Measurements from ENCODE around the gene CDH22.

Gene CDH22

DNA sequence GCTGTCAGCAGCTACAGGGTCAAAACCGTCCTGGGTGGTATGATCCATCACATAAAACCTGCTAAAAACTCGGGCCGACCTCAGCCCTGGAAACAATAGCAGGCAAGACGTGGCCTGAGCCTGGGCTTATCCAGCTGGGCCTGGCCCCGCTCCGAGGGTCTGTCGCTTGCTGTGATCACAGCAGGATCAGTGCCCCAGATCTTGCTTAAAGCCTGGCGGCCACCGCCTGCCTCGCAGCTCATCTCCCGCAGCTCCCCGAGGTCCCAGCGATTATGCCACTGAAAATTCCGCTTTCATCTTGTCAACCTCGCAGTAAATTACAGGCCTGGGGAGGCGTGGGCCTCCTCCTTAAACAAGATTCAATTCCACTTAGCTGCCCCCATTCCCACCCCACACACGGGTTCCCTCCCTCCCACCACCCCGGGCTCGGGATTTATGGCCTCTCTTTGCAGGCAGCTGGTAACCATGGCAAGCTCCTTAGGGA lies 40.1 kb downstream of the CDH22 start:
- no peak for DNase-seq (ENCODE audit: low read depth)

DNA sequence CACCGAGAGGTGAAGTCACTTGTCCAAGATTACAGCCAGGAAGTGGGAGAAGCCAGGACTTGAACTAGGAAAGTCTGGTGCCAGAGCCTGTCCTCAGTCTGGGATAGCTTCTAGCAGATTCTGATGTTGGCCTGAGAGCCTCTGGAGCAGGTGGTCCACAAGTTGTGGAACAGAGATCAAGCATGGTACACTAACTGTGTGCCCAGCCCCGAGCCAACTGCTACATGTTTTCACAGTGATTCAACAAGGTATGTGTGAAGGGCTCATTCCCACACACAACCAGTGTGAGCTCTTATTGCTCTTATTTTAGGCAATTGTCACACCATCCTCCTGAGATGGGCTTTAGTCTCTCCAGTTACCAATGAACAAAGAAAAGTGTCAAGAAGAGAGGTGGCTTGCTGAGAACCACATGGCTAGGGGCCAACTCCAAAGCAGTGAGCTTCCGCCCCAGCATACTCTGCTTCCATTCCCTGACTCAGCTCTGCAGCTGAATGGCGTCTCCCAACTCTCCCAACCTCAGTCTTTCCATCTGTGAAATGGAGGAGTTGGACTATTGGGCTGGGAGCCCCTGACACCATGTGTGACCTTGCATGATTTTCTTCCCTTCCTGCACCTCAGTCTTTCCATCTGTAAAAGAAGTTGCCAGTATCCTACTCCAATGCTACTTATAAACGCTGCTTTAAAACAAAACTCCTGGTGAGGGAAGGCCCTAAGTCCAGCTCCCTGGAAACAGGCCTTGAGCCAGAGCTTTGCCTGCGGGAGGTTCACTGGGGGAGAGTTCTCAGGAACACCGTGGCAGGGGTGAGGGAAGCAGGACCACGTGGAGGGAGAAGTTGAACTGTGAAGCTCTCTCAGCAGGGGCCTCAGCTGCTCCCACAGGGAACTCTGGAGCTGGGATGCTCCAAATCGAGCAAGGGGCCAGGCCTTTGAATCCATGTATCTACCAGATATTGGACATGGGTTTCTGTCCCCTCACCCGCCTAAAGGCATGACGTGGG lies 40.9 kb downstream of the CDH22 start:
- DNase-seq (ENCODE audit: low read depth) = no peak

DNA sequence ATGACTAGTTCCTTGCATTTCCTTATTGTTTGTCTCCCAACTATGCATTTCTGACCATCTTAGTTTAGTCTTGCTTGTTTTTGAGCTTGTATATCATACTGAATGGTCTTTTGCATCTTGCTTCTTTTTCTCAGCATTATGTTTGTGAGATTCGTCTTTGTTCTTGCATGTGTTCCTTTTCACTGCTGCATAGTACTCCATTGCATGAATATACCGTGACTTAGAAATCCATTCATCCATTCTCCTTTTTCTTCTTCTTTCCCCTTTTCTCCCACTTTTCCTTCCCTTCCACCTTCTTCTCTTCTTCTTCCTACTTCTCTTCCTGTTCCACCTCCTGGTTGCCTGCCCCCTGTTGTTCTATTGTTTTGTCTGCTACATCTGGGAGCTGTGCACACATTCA lies 42.8 kb downstream of the CDH22 start:
- DNase-seq (ENCODE audit: low read depth) = no peak

DNA sequence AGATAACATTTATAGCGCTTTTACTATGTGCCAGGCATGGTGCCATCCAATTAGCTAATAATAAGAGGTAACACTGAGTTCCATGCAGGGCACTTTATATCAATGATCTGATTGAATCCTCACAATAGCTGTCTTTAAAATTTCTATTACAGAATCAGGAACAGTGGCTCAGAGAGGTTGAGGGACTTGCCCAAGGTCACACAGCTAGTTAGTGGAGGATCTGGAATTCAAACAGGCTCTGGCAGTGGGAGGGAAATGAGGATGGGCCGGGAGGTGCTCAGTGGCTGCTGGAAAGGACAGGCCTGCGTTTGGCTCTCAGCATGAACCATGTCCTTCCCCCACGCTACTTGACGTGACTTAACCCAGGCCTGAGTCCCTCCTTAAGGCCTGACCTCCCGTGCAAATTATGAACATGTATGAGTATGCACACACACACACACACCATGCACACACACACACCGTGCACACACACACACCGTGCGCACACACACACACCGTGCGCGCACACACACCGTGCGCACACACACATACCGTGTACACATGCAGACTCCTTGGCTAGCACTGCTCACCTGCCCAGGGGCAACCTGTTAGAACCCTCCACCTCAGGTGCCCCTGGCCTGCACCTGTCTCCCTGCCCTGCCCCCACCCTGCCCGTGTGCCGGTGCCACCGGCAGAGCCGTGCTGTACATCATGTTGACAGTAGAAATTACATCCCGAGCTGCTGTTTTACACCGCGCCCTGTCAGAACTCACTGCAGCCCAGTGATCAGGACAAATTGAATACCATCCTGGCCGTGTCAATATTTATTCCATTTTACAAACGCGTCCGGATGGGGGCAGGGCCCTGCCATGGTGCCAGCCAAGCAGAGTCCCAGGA lies 43.7 kb downstream of the CDH22 start:
- DNase-seq (ENCODE audit: low read depth) = no peak

DNA sequence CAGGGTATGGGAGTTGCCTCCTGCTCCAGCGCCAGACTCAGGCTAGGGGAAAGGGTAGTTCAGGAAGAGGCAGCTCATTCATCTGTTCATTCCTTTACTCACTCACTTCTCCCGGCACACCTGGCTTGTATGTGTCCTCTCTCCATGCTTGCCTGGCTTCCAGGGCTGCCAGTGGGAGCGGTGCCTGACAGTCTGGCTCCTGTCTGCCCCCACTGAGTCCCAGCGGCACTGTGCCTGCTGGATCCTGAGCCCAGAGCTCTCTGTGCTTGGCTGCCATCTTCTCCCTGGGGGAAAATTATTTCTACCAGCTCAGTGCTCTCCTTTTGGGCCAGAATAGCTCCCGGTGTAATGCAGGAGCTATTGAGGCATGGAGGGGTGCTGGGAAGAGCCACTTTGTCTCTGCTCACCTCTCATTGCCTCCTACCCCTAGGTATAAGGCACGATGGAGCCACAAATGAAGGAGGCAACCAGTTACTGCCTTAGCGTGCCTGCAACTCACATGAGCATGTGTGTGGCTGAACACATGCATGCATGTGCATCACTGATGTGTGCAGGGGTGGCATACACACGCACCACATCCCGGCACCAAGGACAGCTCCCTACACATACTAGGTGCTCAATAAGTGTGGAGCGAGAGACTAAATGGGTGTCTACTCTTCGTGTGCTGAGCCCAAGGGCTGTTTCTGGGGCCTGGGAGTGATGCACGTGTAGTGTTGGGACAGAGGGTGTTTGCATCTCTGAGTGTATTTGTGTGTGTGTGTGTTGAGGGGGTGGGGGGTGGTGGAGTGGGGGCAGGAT lies 46.6 kb downstream of the CDH22 start:
- DNase-seq (ENCODE audit: low read depth) = no peak

DNA sequence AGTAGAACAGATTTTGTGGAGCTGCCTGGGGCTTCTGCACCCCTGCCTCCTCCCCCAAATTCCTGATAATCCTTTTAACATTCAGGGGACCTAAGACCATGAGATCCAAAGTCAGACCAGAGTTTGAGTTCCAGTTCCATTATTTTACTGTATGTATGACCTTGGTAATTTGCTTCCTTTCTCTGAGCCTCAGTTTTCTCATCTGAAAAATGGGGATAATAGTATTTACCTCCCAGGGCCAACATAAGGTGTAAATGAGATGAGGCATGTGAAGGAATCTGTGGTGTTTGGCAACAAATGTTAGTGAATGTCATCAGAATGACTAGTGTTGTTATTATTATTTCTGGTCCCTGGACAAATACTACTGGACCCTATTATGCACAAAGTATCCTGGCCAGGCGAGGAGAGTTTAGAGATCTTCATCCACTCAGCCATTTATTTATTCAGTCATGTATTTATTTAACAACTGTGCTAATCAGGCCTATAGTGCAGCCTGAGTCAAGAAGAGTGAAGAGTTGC lies 47.3 kb downstream of the CDH22 start:
- DNase-seq (ENCODE audit: low read depth) = no peak

DNA sequence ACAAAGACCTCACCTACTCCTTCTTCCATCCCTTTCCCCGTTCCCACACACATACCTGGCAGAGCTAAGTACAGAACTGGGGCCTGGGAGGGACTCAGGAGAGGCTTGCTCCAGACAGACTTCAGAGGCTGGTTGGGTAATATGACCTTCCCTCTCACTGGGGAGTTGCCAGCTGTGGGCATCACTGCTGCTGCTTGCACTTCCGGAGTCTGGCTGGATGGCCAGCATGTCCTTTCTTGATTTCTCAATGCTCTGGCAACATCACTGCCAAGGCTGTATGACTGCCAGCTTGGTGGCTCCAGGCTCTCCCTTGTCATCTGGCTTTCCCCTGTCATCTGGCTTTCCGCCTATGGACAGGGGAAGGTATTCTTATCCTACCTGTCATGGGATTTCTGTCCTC lies 47.8 kb downstream of the CDH22 start:
- no peak for DNase-seq (ENCODE audit: low read depth)

DNA sequence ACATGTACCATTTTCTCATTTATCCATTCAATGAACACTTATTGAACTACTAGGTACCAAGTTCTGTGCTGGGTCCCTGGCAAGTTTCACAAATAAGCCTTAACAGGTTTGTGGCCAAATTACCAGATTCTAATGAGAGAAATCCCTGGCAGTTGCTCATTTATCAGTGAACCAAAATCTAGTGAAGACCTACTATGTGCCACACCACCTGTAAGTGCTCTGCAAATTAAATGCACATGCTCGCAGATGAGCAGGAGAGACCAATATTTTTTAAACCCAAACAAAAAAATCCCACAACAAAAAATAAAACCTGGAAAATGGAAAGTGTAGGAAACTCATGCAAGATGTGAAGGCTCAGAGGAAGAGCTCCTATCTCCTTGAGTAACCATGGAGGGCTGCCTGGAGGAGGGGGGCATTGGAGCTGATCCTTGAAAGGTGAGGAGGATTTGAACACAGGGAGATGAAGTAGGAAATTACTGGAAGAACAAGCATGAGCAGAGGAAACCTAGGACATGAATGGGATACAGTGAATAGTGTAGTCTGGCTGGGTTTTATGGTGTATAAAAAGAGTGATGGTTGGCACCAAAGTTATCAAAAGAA lies 48.9 kb downstream of the CDH22 start:
- DNase-seq (ENCODE audit: low read depth) = no peak

DNA sequence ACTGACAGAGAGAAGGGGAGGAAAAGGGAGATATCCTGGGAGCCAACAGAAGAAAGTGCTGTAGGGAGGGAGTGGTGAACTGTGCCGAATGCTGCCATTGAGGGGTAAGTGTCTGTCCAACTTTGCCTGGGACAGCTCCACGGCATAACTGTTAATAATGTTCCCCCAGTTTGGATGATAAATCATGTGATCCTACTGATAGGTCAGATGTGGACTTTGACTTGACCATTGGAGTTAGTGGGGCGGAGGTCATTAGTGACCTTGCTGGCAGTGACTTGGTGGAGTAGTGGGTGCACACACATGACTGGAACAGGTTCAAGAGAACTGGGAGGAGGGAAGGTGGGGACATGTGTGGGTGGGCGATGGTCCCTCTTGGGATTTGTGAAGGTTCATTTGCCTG lies 50.4 kb downstream of the CDH22 start:
- DNase-seq (ENCODE audit: low read depth) = no peak

DNA sequence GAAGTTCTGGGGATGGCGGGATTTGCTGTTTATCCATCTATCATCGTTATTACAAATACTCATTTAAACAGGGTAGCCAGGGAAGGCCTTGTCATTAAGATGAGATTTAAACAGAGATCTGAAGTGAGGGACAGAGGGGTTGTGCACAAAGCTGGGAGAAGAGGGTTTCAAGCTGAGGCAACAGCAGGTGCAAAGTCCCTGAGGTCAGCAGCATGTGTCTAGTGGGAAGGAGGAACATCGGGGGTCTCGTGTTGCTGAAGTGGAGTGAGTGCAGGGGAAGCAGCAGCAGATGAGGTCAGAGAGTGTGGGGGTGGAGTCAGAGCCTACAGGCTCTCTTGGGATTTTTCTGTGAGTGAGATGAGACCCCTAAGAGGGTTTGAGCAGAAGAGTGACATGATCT lies 52.0 kb downstream of the CDH22 start:
- no peak for DNase-seq (ENCODE audit: low read depth)

DNA sequence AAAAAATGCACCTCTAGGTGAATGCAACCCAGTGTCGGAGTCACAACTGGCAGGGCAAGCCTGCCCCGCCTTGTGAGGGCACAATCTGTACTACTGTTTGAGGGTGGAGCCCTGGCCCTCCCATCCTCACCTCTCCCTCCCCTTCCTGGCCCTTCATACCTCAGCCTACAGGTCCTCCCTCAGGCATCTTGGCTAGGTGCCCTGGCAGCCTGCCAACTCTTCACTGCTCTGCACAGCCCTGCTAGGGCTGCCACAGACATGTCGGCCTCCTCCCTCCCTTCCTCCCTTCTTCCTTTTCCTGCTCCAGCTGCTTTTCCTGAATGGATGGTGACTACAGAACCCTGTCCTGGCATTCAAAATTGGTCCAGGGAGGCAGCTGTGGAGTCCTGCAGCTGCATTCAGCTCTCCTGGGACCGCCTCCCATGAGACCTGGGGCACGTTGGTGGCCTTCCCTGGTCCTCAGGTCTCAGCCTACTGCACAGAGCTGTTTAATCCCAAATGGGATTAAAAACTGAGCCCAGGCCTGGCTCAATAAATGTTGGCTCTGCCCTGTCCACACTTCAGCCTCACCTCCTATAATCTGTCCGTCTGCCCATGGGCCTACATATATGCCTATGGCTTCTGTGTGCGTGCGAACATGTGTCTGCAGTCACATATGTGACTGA lies 52.7 kb downstream of the CDH22 start:
- no peak for DNase-seq (ENCODE audit: low read depth)

DNA sequence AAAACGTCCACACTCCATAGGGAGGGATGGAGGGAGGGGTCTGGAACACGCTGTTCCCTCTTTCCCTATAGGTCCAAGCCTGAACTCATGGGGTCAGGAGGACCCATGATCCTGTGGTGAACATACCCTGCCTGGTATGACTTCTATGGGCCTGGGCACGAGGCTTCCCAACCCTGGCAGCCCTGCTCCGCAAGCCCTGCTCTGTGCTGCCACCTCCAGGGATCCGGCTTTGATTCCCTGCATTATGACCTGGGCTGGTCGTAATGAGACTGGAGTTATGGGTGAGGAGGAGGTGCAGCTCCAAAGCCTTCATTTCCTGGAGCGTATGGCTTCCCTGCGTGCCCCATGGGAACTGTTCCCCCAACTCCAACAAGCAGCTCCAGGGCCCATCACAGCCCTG lies 54.9 kb downstream of the CDH22 start:
- DNase-seq (ENCODE audit: low read depth) = no peak

DNA sequence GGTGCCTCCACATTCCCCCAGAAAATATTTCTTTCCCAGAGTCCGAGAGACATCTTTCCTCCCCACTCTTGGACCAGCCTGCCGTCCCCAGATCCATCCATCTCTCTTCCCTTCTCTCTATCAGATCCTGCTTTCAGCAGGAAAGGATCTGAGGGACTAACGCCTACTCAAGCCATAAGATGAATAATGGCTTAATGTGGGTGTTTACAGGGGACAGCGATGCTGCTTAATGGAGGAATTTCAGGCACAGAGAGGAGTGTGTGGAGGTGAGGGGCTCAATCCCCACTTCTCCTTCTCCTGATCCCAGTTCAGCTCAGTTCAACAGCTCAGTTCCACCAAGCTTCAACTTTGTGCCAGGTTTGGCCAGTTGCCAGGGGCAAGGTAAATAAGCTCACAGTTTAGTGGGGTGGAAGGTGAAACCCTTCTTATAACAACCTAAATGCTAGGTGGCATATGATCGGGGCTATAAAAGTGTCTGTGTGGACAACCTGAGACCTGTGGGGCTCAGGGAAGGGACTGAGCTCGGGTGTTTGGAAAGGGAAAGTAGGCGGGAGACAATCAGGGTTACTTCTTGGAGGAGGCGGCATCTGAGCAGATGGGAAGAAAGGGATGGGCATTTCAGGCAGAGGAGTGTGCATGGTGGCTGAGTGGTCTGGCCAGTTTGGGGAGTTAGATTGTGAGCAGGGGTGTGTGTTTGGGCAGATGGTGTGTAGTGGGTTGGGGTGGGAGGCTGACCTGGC lies 55.8 kb downstream of the CDH22 start:
- DNase-seq (ENCODE audit: low read depth) = no peak

DNA sequence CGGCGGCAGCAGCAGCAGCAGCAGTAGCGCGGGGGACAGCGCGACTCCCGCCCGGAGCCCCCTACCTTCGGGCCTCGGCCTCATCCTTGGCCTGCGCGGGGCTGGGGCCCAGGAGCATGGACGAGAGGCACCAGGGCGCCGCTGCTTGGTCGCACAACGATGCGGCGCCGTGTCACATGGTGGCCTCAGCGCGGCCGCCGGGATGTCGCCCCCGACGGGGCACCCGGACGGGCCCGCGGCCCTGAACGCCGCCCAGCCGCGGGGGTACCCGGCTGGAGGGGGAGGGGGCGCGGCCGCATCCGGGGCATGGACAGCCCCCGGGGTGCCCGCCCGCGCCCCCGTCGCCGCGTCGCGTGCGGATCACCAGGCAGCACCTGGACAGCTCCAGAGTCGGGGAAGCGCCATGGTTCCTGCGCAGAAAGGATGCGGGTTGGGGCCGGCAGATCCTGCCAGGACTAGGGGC lies 57.1 kb downstream of the CDH22 start:
- no peak for DNase-seq (ENCODE audit: low read depth)

DNA sequence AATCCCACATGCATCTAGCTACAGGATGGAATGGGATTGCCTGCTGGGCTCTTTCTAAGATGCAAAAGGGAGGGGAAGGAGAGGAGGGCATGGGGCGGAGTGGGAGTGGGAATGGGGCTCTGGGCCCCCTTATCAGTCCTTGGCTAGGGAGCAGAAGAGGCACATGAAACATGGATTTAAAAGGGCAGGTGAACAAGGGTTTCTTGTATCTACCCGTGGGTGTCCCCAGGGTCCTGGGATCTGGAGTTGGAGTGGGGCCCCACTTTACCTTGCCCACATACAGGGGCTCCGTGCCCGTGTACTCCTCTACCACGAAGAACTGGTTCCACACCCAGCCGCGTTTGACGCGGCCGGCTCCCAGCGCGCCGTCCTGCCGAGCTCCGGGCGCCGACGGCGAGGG lies 57.5 kb downstream of the CDH22 start:
- DNase-seq (ENCODE audit: low read depth) = no peak

DNA sequence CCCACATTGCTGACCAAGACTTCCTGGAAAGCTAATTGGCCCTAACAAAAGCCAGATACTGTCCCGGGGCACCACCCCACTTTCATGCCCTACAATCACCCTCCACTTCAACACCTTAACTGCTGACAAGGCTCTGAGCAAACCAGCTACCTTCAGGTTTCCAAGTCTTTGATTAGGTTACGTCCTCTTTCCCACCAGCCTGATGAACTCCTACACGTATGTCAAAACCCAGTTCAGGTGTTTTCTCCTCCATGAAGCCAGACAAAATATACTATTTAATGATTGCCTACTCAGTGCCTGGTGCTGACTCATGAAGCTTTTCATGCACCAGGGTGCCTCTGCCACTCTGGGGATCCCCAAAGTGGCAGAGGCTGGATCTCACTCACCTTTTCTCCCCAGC lies 58.6 kb downstream of the CDH22 start:
- DNase-seq (ENCODE audit: low read depth) = no peak

DNA sequence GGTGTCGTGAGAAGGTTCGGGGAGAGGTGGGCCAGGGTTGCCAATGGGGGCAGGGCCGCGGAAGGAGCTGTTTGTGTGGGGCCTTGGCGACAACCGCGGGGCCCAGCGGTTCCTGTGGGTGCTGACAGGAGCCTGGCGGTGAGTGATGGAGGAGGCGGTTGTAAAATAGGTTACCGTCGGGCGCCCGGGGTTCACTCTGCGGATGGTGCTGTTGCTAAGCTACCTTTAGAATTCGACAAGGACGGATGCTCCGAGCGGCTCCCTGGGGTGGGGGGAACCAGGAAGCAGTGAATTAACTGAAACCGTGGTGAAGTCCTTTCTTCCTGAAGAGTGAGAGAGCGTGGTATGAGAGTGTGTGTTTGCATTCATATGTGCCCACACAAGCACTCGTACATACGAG lies 61.7 kb downstream of the CDH22 start:
- DNase-seq (ENCODE audit: low read depth) = no peak

DNA sequence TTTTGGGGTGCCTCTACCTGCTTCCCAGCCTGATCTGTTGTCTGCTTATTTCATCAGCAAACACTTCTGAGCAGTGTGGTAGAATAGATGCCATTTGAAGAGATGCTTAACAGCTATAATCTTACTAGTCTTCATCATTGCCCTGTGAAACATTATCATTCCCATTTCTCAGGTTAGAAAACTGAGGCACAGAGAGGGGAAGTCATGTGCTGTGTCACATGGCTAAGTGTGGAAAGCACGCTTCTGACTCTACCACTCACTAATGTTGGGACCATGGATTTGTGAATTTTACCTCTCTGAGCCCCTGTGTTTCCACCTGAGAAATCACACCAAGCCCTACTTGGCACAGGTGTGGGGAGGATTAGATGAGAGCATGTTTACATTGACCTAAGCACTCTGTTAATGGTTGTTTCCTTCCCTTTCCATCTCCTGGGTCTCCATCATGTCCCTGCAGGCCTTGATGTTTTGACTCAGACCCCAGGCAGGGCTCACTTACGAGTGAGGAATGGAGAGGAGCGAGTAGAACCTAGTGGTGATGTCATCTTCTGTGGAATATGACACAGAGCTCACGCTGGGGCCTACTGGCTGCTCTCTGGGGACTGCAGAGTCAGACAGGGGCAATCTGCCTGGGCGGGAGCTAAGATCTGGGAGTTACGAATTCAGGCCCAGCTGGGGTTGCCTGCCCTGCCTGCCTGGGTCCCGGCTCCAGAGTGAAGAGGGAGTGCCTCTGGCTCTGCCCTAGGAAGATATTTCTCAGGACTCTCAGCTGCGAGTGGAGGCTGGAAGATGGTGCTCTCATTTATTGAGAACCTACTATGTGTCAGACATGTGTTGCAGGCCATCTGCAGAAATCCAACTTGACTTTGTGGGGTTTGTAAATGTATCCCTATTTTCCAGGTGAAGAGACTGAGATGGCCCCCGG lies 64.3 kb downstream of the CDH22 start:
- no peak for DNase-seq (ENCODE audit: low read depth)

DNA sequence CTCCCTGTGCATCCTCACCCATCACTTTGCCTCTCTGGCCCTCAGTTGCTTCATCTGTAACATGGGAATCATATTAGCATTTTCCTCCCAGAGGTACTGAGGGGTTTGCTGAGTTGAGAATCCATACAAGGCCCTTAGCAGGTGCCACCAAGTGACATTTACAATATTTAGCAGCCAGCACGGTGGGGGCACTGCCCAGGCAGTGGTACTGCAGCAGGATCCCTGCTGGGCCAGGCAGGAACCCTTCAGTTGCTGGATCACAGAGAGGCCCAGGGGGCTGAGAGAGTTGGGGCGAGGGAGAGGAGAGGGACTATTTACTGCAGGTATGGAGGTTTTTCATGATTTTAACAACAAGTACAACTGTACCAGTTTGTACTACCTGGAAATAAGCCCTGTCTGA lies 65.9 kb downstream of the CDH22 start:
- DNase-seq (ENCODE audit: low read depth) = no peak

Data from GM04503 (cell line).